Jurkat, Clone E6-1 (cell line): ENCODE data around the gene TMEM187.

ENCODE experiments used
- DNase-seq: peaks from one replicate; pipeline ENCODE4 v3.0.0-alpha.2; 2011; ENCODE audit warnings: low read depth, low spot score
- H3K4me3 ChIP-seq: 2 replicates; pipeline ENCODE4 v1.5.1; 2011; ENCODE audit warnings: mild to moderate bottlenecking, low read length, control low read depth, moderate library complexity

The TMEM187 gene

GRCh38 chrX:153933748-153934147, 38.8 kb upstream of the TMEM187 start:
- DNase-seq: no peak
- peak overlapping the region; percentile 63 for H3K4me3 ChIP-seq

- H3K4me3 ChIP-seq: peak overlapping the region; percentile 63
Observed at GRCh38 chrX:153934148-153934761, 38.3 kb upstream of the TMEM187 start.

GRCh38 chrX:153934762-153935325, 37.7 kb upstream of the TMEM187 start, which contains the start of gene NAA10:
TSS of gene NAA10 (minus strand) at chrX:153935037. CDS start at chrX:153934904, 133 bp downstream.
- H3K4me3 ChIP-seq: peak within 1 kb of the TSS; percentile 63
- no peak for DNase-seq

More at GRCh38 chrX:153934148-153934761, 38.3 kb upstream of the TMEM187 start:
- DNase-seq: no peak

- peak overlapping the region; percentile 50 for H3K4me3 ChIP-seq
- no peak for DNase-seq
Observed at GRCh38 chrX:153935326-153935851, 37.2 kb upstream of the TMEM187 start.

GRCh38 chrX:153937056-153937455, 35.5 kb upstream of the TMEM187 start:
- no peak for DNase-seq

DNA sequence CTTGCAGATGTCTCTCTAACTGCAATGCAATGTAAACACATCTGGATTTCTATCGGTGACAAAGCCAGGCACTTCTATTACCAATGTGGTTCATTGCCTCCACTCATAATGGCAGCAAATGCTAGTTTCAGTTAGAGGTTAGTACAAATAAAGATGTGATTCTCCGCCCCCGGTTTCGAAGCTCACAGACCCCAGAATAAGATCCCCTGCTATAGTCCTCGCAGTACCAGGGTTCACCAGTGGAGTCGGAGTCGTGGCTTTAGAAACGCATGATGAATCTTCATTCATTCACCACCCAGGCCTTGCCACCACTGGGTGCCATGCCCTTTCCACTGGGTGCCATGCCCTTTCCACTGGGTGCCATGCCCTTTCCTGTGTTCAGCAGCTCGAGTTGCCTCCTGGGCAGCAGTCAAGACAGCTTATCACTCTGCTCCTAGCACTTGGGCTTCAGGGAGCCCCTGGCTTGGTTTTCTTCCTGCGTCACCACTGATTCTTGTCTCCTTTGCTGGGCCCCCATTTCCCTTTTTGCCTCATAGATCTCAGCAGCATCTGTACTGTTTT, 34.2 kb upstream of the TMEM187 start:
- no peak overlapping the region for H3K4me3 ChIP-seq

More at GRCh38 chrX:153937056-153937455, 35.5 kb upstream of the TMEM187 start:
- no peak overlapping the region for H3K4me3 ChIP-seq

DNA sequence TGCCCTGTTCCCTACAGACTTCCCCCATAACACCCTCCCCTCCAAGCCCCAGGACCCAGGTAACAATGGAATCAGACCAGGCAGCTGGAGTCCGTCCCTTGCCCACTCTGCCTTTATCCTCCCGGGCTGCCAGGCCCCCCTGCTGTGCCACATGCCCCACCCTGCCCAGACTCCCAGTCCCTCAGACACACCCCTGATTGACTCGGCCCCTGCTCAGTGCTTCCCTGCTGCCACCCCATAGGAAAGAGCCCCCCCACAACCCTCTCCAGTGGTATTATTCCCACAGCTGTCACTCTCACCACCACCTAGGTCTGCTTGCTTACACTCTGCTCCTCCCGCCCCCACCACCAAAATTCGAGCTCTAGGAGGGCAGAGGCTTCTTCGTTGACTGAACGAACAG, 33.0 kb upstream of the TMEM187 start:
- no peak for DNase-seq
- H3K4me3 ChIP-seq: no peak overlapping the region

More for the DNA sequence above, 34.2 kb upstream of the TMEM187 start:
- peak; percentile 15 for DNase-seq

DNA sequence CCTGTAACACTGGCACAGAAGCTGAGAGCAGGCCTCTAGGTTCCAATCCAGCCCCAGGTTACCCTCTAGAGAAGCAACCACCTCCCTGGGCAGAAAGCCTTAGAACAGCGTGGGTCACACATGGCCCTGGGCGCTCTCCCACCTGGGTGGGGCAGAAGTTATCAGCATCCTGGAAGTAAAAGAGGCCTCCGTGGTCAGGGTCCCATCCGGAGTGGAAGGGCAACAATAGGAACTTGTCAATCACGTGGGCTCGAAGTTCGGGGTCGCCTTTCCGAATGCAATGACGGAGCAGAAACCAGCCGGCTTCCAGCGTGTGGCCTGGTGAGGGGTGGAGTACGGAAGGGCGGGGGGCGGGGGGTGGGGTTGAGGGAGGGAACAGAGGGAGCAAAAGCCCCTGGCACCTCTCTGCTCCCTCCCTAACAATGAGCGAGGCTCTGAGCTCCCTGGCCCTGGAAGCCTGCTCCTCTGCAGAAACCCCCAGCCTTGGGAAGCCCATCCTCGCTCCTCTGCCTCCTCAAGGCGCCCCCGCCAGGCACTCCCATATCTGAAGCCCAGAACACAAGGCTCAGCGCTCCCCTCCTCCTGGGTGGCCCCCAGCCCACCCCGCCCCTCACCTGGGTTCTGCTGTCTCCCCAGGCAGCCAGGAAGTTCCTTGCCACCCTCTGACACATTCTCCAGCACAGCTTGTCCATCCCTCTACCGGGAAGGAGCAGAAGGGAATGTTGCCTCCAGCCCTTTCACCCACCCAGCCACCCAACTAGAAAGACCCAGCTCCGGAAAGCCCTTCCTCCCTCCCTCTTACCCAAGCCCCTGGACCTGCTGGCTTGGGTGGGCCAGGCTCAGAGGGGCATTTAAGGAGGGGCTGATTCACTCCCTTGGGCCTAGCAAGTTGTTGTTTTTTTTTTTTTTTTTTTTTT, 31.0 kb upstream of the TMEM187 start:
- H3K4me3 ChIP-seq: no peak overlapping the region
- no peak for DNase-seq

GRCh38 chrX:153944140-153944799, 28.3 kb upstream of the TMEM187 start, which contains the start of gene RENBP:
TSS of gene RENBP (minus strand) at chrX:153944643. CDS start at chrX:153944610, 33 bp downstream.
- no peak for DNase-seq
- H3K4me3 ChIP-seq: no peak within 1 kb of the TSS

- H3K4me3 ChIP-seq: no peak overlapping the region
- no peak for DNase-seq
Observed at GRCh38 chrX:153944800-153945150, 27.8 kb upstream of the TMEM187 start.

- no peak overlapping the region for H3K4me3 ChIP-seq
- no peak for DNase-seq
Observed at GRCh38 chrX:153945956-153946943, 26.3 kb upstream of the TMEM187 start.

GRCh38 chrX:153947009-153947769, 25.4 kb upstream of the TMEM187 start:
- peak; percentile 70 for DNase-seq
- no peak overlapping the region for H3K4me3 ChIP-seq

DNA sequence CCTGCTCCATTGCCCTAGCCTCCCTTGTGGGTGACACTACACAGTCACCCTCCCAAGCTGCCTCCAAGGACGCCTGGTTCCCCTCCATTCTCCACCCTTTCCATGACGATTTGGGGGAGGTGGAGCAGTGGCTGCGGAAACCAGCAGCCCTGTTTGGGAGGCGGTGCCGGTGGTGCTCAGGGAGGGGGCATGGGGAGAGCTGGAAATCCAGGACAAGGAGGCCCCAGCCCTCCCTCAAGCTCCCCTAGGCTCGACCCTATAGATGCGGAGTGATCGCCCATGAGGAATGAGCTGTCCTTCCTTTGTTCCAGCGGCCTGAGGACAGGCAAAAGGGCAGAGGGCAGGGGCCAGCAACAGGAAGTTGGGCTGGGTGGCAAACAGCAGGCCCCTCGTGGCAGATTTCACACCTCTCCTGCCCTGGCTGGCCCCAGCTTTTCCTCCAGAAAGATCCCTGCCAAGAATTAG, 24.5 kb upstream of the TMEM187 start:
- no peak for DNase-seq
- no peak overlapping the region for H3K4me3 ChIP-seq

DNA sequence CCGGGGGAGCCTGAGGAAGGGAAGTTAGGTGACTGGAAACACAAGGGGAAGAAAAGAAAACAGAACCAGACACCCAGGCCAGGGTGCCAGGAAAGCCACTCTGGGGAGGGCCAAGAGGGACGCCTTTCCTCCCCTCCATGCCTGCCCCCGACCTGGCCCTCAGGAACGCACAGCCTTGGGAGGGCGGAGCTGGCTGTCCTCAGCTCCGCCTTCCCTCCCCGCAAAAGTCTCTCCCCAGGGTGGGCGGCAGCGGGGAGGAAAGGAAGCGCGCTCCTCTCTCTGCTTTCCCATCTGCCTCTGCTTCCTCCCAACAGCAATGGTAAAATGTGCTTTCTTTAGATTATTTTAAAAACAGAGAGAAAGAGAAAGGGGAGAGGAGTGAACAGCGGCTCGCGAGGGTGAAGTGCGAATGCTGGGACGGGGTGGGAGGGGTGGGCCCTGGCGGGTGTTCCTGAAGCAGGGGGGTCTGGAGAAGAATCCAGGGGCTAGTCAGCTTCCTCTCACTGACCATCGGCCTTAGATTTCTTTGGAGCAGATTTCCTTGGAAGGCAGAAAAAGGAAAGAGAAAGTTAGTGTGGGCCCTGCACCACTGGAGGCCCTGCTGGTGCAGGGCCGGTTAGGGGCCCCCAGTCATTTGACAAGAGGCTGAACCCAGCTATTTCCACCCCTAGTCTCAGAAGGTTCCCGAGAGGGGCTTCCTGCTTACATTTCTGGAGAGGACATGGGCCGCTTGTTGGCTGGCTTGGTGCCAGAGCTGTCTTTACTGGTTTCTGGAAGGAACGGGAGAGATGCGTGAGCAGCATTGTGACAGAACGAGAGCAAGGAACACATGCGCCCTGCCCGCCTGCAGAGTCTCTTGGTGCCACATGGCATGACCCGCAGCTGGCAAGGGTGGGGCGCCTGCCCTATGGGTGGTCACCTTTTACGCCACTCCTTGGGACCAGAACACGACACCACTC, 23.4 kb upstream of the TMEM187 start:
- no peak overlapping the region for H3K4me3 ChIP-seq

GRCh38 chrX:153950127-153950526, 22.4 kb upstream of the TMEM187 start:
- DNase-seq: no peak
- H3K4me3 ChIP-seq: no peak overlapping the region

More for the DNA sequence above, 23.4 kb upstream of the TMEM187 start:
- DNase-seq: no peak
